Head of caudate nucleus (tissue), 42 donors: ENCODE results near the gene STIM2.
"Not testable (repeated sequence)": the region's sequence is repeated elsewhere in the genome, so short reads cannot be mapped to it uniquely, and the experiment has no call there.

Experiments
- DNase-seq, 42 donors: peaks; one replicate each; pipeline versions ENCODE4 v3.0.0 to v3.0.0-alpha.2; 2020 to 2021; ENCODE audit warnings: mixed read lengths in 7 of 42
- intact Hi-C: fragments of 100-400 bp; cut with DNase I; formaldehyde crosslinking; loops from one replicate; pipeline ENCODE4 v1.15.0; 2022

Gene STIM2

DNA sequence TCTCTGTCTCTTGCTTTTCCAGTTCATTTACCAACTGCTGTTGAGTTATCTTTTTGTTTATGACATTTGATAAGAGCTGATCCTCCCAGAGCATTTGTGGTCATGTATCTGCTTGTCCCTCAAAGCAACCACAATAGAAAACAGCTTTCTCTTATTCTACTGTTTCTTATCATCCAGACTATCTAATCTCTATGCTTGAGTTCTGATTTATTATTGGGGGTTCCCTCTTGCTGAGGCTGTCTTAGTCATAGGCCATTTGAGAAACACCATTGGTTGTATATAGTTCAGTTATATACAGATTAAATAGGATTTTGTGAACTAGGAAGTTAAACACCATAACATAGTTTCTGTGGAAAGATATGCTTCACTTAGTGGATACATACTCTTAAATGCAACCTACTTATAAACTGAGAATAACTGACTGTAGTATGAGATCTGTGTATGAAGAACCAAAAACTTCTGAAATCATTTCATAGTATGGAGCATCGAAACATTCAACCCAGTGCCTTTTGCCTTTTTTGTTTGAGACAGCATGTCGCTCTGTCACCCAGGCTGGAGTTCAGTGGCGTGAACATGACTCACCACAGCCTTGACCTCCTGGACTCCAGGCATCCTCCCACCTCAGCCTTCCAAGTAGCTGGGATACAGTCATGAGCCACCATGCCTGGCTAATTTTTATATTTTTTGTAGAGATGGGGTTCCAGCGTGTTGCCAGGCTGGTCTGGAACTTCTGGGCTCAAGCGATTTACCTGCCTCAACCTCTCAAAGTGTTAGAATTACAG, 75.8 kb downstream of the STIM2 start:
- no peak for DNase-seq
- intact Hi-C loops: no loop called here

DNA sequence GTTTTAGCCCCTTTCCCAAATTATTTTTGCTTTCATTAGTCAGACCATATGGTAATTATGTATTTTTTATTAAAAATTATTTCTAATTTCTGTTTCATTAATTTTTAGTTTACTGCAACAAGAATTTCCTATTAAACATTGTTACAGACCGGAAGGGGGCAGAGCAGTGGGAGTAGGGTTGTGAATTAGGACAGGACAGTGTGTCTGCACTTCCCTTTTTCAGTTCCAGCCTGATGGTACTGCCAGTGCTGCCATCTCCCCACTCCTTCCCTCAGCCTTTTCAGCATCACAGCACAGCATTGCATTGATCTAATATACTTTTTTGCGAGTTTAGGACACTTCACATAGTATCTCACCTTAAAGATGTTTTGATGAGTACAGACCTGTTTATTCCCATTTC, 76.5 kb downstream of the STIM2 start:
- DNase-seq: no peak
- intact Hi-C loops: no loop called here

DNA sequence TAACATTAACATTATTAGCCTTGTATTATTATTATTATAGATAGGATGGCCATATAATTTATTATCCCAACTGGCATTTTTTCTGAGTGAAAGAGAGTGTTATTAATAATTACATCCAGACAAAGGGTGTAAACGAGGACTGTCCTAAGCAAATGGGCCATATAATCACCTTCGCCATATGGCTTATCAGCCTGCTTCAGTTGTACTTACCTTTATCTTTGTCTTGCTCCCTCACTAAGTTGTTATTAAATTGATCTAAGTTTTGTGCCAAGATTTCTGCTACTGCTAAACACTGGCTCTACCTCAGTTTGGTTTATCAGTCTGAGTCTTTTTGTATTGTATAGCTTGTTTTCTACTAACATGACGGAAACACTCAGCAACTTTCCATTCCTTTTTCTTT, 76.9 kb downstream of the STIM2 start:
- intact Hi-C loops: no loop called here
- DNase-seq: no peak

DNA sequence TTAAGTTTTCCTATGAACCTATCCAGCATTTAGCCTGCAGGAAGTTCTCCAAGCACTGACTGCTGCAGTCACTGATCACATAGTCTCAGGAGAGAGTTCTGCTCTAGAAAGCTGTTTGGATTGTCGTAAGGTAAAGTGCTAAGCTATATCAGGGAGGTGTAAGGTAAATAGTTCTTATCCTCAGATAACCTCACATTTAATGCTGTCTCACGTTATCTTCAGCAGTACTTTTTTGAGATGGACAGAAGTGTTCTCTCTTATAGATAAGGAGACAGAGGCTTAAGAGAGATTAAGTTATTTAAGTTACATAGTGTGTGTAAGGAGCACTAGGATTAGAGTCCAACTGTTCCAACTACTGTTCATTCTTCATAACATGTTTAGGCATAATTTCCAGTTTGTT, 77.9 kb downstream of the STIM2 start:
- DNase-seq: no peak

DNA sequence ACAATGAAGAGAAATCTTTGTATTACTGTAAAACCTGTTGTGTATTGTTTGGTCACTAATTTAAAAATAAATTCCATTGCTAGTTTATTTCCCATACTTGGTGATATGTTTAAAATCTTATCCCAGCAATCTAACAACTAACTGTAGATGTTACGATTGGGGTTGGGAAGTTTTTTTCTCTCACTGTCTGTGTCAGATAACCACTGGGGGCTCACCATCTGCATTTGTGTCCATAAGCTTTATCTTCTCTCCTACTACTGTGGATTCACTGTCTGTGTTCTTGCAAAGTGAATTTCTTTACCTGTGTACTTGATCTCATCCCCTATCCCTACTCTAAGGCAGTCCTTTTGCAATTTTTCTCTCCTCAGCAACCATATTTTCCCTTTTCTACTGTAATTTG, 81.3 kb downstream of the STIM2 start:
- intact Hi-C loops: no loop called here
- DNase-seq: no peak

More for the DNA sequence above, 77.9 kb downstream of the STIM2 start:
- intact Hi-C loops: no loop called here

DNA sequence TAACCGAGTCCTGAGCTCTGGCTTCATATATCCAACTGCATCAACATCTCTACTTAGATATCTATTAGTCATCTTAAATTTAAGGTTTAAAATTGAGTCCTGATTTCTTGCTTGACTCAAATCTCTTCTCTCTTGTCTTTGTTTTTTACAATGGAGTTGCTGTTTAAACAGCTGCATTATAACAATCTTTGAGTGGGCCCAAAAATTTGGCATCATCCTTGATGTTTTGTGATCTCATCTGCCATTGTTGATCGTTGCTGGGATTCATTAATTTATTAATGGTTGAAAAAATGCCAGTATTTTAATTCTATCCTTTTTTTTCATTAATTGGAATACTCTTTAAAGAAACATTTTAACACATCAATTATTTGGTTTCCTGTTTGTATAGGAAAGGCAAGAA, 82.2 kb downstream of the STIM2 start:
- DNase-seq: no peak
- intact Hi-C loops: no loop called here

DNA sequence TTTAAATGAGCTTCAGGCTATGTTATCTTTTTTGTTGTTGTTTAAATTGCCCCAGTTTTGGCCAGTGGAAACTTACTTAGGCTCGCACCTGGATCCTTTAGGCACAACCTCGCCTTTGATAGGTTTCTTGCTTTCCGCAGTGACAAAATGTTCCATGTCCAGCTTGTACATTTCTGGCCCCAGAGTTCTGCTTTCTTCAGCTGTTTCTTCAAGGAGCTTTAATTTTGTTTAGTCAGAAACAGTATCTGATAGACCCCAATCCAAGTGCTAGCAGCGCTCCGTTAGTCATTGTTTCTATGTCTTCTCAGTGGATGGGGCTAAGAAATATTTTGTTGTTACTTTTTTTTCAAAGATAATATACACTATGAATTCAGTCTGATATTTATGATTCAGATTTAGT, 82.8 kb downstream of the STIM2 start:
- intact Hi-C loops: no loop called here
- DNase-seq: no peak

DNA sequence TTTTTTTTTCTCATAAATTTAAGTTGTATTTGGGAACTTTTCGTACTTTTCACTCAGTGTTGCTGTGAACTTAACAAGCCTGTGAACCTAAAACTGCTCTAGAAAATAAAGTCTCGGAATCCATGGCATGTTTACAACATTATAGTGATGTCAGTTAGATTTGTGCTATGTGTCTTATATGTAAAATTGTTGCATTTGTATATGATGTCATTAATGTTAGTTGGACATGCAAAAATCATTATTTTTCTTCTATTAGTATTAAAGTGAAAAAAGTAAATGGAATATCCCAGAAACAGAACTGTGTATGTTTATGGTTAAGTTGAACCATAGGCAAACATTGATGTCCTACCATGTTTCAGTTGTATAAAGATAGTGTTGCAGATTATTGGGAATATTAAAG, 85.2 kb downstream of the STIM2 start:
- intact Hi-C loops: no loop called here
- no peak for DNase-seq

DNA sequence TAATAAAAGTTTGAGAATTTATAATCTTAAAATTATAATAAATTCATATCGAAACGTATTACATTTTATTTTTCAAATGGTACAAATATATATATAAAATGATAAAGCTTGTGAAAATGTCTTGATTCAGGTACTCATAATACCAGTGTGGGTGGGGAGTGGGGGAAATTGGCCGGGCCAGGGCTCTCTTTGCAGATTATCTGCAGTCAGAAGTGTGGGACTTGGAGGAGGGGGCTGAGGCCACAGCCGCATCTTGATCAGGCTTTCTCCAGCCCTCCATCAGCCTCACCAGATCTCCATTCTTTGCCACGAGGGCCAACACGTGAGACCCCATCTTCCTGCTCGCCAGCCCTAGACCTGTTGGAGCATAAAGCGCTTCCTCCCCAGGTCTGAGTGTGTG, 86.7 kb downstream of the STIM2 start:
- intact Hi-C loops: no loop called here
- no peak for DNase-seq

DNA sequence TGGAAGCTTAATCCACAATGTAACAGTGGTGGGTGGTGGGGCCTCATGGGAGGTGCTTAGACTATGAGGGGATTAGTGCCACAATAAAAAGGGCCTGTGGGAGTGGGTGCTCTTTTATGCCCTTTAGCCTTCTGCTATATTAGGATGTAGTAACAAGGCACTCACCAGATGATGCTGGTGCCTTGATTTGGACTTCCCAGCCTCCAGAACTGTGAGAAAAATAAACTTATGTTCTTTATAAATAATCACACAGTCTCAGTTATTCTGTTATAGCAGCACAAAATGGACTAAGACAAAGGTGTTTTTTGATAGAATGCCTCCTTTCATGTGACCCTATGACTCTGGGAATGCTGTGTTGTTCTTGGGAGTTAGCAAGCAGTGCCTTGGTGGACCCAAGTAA, 89.8 kb downstream of the STIM2 start:
- no peak for DNase-seq

DNA sequence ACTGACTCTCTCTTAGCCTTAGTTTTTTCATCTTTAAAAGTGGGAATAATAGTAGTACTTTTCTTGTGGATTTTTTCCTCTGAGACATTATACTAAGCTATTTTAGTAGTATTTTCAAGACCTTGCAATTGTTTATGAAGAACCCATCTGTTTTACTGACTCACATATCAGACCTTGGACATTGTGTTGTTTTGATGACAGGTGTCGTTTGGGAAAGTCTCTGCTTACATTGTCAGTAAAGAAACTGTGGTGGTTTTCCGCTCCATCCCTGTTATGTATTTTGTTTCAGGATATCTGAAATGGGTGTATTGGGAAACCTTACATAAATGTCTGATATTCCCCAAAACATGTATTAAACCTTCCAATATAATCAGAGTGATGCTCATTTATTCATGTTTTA, 92.2 kb downstream of the STIM2 start:
- no peak for DNase-seq
- intact Hi-C loops: no loop called here

More for the DNA sequence above, 89.8 kb downstream of the STIM2 start:
- intact Hi-C loops: no loop called here

DNA sequence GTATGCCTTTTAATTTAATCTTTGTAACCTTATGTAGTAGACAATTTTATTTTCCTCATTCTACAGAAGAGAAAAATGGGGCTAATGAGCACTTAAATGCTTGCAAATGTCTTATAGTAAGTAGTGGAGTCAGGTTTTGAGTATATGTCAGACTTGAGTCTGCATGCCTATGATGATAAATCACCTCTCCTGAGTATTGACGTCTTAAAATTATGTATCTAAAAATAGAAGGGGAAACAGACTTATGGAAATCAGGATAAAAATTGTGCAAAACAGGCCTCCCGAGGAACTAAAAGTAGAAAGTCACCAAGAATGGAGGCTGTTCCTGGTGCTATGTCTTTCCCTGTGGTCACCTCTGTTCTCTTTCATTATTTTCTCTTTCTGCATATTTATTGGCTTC, 92.7 kb downstream of the STIM2 start:
- DNase-seq: no peak
- intact Hi-C loops: no loop called here

DNA sequence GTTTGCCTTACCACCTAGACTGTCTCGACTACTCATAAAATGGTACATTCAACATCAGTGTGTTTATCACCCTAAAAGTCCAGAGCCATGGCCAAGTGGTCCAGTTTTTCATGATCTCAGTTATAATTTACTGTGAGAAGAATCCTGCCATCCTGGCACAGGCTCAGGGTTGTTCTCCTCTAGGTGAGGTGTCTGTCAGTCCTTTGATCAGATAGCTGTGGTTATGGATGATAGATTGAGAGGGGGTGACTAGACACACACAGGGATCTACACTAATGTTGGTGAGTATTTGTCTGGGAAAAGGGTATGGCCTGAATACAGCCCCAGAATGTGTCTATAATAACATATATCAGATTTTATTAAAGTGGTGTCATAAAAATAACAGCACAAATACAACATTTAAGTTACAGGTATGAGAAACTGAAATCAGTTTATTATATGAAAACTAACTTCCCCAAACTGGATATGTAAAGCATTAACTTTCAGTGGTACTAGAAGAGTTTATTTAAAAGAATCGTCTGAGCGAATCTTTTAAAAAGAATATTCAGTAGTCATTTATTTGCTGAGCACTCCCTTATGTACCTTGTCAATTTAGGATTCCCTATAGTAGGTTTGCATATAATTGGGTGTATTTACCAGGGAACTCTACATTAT, 93.3 kb downstream of the STIM2 start:
- DNase-seq: no peak
- intact Hi-C loops: no loop called here

DNA sequence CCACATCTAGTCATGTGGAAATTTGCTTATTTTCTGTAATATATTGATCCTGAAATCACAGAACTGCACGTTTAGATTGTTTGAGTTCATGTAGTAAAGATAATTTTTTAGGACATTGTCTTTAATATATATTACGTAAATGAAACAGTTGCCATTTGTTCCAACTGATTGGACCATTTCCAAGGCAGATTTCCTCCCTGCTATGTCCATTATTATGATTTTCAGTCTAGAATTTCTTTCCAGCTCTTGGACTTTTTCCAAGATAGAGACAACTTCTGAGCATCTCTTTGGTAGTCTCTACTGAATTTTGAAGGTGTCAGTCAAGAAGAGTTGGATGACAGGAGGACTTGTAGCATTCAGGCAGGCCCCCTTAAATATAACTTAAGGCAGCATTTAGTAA, 94.6 kb downstream of the STIM2 start:
- DNase-seq: no peak
- intact Hi-C loops: no loop called here

DNA sequence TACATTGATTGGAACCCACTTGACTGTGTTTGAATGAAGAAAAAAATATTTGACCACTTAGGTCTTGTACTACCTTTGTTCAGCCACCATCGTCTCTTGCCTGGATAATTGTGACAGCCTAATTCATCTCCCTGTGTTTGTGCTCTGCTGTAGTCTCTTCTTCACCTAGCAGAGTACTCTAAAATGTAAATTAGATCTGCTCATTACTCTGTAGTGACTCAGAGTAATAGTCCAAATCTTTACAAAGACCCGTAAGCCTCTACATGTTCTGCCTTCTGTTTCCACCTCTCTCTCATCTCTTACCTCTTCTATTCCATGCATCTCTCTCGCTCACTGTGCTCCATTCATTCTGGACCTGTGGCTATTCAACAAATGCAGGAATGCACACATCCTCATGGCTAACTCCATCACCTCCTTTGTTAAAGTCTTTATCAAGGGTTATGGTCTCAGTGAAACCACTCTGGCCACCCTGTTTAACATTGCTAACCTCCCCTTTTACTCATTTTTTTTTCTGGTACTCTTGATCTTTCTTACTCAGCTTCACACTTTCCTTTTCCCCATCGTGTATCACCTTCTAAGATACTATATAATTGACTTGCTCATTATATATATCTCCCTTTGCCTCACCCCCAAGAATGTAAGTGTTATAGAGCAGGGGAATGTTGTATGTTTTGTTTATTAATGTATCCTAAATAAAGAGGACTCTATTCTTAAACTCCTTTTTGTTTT, 98.4 kb downstream of the STIM2 start:
- no peak for DNase-seq
- intact Hi-C loops: no loop called here

DNA sequence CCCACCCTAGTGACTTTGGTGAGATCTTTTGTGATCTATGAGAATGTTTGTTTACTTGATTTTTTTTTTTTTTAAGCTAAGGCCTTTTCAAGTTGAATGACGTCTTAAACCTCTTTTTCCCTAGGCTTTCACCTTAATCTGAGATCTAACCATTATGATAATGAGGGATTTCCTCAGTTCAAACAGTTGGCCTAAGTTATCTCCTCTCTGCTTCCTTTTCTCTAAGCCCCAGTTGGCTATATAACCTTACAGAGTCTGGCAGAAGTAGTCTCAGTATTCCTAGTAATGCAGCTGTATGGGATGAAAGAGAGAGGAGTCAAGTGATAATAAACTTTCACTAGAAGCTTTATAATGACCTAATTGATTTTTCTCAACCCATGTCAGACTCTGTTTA, 99.0 kb downstream of the STIM2 start:
- no peak for DNase-seq
- intact Hi-C loops: no loop called here

DNA sequence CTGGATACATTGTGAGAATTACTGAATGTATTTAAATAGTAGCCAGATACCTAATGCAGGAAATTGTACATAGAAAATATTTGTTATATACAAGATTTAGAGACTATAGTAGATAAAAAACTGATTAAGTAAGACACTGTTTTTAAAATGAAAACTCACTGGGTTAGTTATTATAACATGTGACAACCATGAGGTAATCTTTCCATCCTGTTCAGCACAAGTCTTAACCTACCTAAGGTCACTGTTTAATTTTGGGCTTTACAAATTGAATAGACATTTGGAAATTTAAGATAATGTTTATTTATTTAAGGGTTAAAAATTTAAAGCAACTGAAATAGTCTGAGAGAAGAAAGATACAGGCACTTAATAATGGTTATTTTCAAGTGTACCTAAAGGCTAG, 102.1 kb downstream of the STIM2 start:
- no peak for DNase-seq
- intact Hi-C loops: no loop called here

DNA sequence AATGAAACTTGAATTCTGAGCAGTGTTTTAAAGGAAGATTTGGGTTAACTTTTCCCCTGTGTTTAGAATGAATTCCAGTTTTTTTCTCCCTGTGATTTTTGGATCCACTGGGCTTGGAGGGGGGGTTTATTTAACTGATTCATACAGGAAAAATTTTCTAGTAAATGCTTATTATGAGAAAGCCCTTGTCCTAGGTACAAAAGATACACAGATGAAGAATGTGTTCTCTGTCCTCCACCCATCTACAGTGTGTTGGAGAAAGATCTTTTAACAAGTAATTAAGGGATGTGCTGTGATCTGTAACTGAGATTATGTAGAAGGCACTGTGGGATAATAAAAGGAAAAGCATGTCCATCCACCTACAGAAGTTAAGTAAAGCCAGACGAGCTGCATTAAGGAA, 103.9 kb downstream of the STIM2 start:
- no peak for DNase-seq
- intact Hi-C loops: no loop called here

DNA sequence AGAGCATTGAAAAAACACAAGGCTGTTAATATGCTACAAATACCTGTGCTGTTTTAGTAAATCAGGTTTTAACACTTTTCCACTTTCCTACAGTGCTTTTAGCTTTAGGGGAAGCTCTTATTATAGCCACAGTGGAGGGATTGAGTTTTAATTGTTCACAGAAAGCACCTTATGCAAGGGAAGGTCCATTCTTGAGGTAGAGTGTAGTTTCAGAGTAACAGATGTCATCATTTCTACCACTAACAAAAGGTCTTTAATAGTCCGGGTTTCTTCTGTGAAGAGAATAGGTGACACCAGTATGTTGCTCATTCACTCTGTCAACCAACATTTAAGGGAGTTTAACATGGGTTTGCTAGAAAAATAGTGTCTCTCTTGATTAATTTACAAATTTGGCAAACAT, 104.4 kb downstream of the STIM2 start:
- intact Hi-C loops: no loop called here
- DNase-seq: no peak

DNA sequence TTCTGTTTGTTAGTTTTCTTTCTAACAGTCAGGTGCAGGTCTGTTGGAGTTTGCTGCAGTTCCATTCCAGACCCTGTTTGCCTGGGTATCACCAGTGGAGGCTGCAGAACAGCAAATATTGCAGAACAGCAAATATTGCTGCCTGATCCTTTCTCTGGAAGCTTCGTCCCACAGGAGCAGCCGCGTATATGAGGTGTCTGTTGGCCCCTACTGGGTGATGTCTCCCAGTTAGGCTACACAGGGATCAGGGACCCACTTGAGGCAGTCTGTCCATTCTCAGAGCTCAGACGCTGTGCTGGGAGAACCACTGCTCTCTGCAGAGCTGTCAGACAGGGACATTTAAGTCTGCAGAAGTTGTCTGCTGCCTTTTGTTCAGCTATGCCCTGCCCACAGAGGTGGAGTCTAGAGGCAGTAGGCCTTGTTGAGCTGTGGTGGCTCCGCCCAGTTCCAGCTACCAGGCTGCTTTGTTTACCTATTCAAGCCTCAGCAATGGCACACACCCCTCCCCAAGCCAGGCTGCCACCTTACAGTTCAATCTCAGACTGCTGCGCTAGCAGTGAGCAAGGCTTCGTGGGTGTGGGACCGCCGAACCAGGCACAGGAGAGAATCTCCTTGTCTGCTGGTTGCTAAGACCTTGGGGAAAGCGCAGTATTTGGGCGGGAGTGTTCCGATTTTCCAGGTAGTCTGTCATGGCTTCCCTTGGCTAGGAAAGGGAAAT, 115.0 kb downstream of the STIM2 start:
- not testable (repeated sequence) for DNase-seq

More for the DNA sequence above, 115.0 kb downstream of the STIM2 start:
- intact Hi-C loops: not testable (repeated sequence)
